K562 (cell line): ENCODE measurements around the gene LHX5. TPM values are rescaled to one million over a fixed set of nuclear protein-coding genes. Genes with fewer than 3 reads are reported as not detected.

Experiments used
- ATAC-seq: fragments of 200-7000 bp; cut with Tn5 transposase; 3 replicates; pipeline ENCODE4 v1.9.1; 2020; ENCODE audit warnings: moderate library complexity
- BruUV-seq: library from RNA; stranded (reverse); fragments of 400-500 nt; replicated peaks from 2 replicates; lab custom pipeline; 2021; lab: Mats Ljungman, UMichigan
- CTCF ChIA-PET: fragments of 300-600 bp; formaldehyde crosslinking; extraction: SDS; loops from one replicate; lab custom pipeline; 2021; ENCODE audit warnings: low intra/inter-chr PET ratio; lab: Yijun Ruan, JAX
- POLR2A ChIA-PET: fragments of 300-600, 350-650 bp; sonication (Branson Sonifier 250); formaldehyde crosslinking; extraction: SDS; loops from one replicate; lab custom pipeline; 2021; ENCODE audit warnings: antibody characterized with exemption, inconsistent platforms; lab: Yijun Ruan, JAX
- DNase-seq, 4 experiments: peaks; one replicate each; pipeline versions ENCODE4 v3.0.0 to v3.0.0-alpha.2; 2011 to 2018; ENCODE audit warnings: low spot score in 3 of 4, mixed read lengths in 3 of 4; ENCODE audit errors: extremely low read depth in 1 of 4
- FAIRE-seq: peaks from 2 replicates; lab custom pipeline; 2011; peaks lifted over from hg19 to GRCh38; lab: Jason Lieb, UNC
- H2AFZ ChIP-seq: 2 replicates; pipeline ENCODE4 v1.6.0; 2011; ENCODE audit warnings: low read depth, low read length, control low read depth, inconsistent platforms
- H3K27ac ChIP-seq: fragments of 200-600 bp; 3 replicates; pipeline ENCODE4 v1.8.0; 2011; ENCODE audit warnings: low read depth, mild to moderate bottlenecking, control low read depth, inconsistent platforms, low read length, moderate library complexity, mixed read lengths; ENCODE audit errors: extremely low read depth
- H3K27me3 ChIP-seq, 2 experiments: fragments of 300-600 bp in 1 of 2; 2 replicates in 1 of 2; 3 replicates in 1 of 2; pipeline versions ENCODE4 v1.6.0 to v1.8.0; 2011; ENCODE audit warnings: inconsistent platforms in 2 of 2, low read length in 2 of 2, mild to moderate bottlenecking in 1 of 2, mixed read lengths in 1 of 2, moderate library complexity in 1 of 2; ENCODE audit not compliant: control insufficient read depth in 2 of 2, insufficient read depth in 2 of 2
- H3K36me3 ChIP-seq: fragments of 300-600 bp; 3 replicates; pipeline ENCODE4 v1.8.0; 2011; ENCODE audit warnings: mild to moderate bottlenecking, low read length, inconsistent platforms; ENCODE audit not compliant: control insufficient read depth, insufficient read depth
- H3K4me1 ChIP-seq, 2 experiments: fragments of 200-600 bp in 1 of 2; replicated peaks in 1 of 2; 2 replicates in 1 of 2; 3 replicates in 1 of 2; pipeline versions ENCODE4 v1.5.1 to v1.8.0; 2011; ENCODE audit warnings: inconsistent platforms in 2 of 2, low read length in 2 of 2, mild to moderate bottlenecking in 1 of 2, mixed read lengths in 1 of 2, moderate library complexity in 1 of 2; ENCODE audit not compliant: control insufficient read depth in 2 of 2, insufficient read depth in 2 of 2
- H3K4me2 ChIP-seq: 2 replicates; pipeline ENCODE4 v1.6.1; 2011; ENCODE audit warnings: low read length, control low read depth, inconsistent platforms, mixed read lengths; ENCODE audit not compliant: insufficient read depth
- H3K4me3 ChIP-seq: fragments of 200-600 bp; sonication (generic), shearing (Covaris generic); 2 replicates; pipeline ENCODE4 v1.5.1; 2016; ENCODE audit warnings: control low read depth, inconsistent platforms
- H3K79me2 ChIP-seq: fragments of 200-600 bp; 3 replicates; pipeline ENCODE4 v1.8.0; 2011; ENCODE audit warnings: low read length, inconsistent platforms; ENCODE audit not compliant: control insufficient read depth, insufficient read depth
- H3K9ac ChIP-seq, 2 experiments: 2 replicates each; pipeline versions ENCODE4 v1.6.0 to v1.6.1; 2011; ENCODE audit warnings: low read depth in 2 of 2, low read length in 2 of 2, control low read depth in 1 of 2, inconsistent platforms in 1 of 2, mild to moderate bottlenecking in 1 of 2, mixed read lengths in 1 of 2; ENCODE audit not compliant: insufficient read depth in 1 of 2
- H3K9me1 ChIP-seq: one replicate; pipeline ENCODE4 v1.6.0; 2011; ENCODE audit warnings: inconsistent platforms, mild to moderate bottlenecking, low read length, moderate library complexity; ENCODE audit not compliant: control insufficient read depth, insufficient read depth
- H3K9me3 ChIP-seq: replicated peaks from 2 replicates; pipeline ENCODE4 v1.5.1; 2011; ENCODE audit warnings: low read depth, low read length, inconsistent platforms; ENCODE audit not compliant: control insufficient read depth, insufficient read depth
- H4K20me1 ChIP-seq: replicated peaks from 2 replicates; pipeline ENCODE4 v1.6.1; 2011; ENCODE audit warnings: low read length, inconsistent platforms, mixed read lengths; ENCODE audit not compliant: control insufficient read depth, insufficient read depth
- AFF1 ChIP-seq, 2 experiments: fragments of 450-650 bp; IDR thresholded peaks; 2 replicates each; pipeline ENCODE4 v1.6.1; 2018; ENCODE audit warnings: mild to moderate bottlenecking in 2 of 2, low read depth in 1 of 2; ENCODE audit not compliant: partially characterized antibody in 2 of 2
- CBFB ChIP-seq: sonication (generic); formaldehyde crosslinking; IDR thresholded peaks from 2 replicates; pipeline ENCODE4 v1.4.0; 2020; ENCODE audit warnings: mild to moderate bottlenecking, missing genetic modification reagents
- EP300 ChIP-seq: IDR thresholded peaks from 2 replicates; pipeline ENCODE4 v1.6.1; 2012; ENCODE audit warnings: low read length, improper control_type of control experiment
- RFX1 ChIP-seq: fragments of 450-650 bp; IDR thresholded peaks from 2 replicates; pipeline ENCODE4 v1.6.1; 2016; ENCODE audit warnings: mild to moderate bottlenecking, moderate library complexity
- TCF7 ChIP-seq: sonication (generic); IDR thresholded peaks from 2 replicates; pipeline ENCODE4 v1.6.1; 2016; ENCODE audit warnings: antibody characterized with exemption, borderline replicate concordance
- ZNF134 ChIP-seq: fragments of 250-450 bp; sonication (Bioruptor Pico); conservative IDR thresholded peaks from 2 replicates; pipeline ENCODE4 v1.4.0; 2020
- WGBS: fragments of 100-300 bp; shearing (Covaris generic); methylation state at CpG from one replicate; pipeline ENCODE4 v1.1.6; 2016; ENCODE audit warnings: low coverage, mixed read lengths; ENCODE audit not compliant: insufficient coverage; ENCODE audit errors: missing lambda C conversion rate; 5-methylcytosine and 5-hydroxymethylcytosine counted together
- in situ Hi-C: fragments of 300-500 bp; cut with MboI; formaldehyde crosslinking; loops from 4 replicates; pipeline ENCODE4 v1.15.0; 2018; ENCODE audit warnings: inconsistent platforms, mixed read lengths
- intact Hi-C: fragments of 100-400 bp; cut with micrococcal nuclease; formaldehyde crosslinking; loops from 2 replicates; pipeline ENCODE4 v1.14.2; 2022
- polyA plus RNA-seq, 8 experiments: library from polyadenylated mRNA; depleted of rRNA in 4 of 8; stranded (reverse) in 5 of 8; unstranded in 3 of 8; fragments of >200 nt; fragmentation: Nextera tagmentation in 2 of 8; fragmentation: Illumina TruSeq in 1 of 8; extraction: Ambion mirVana in 2 of 8; extraction: Trizol in 1 of 8; gene quantifications; 2 replicates each; pipeline versions ENCODE4 v1.2.1 to v1.2.3, GENCODE V29; 2011 to 2014; ENCODE audit warnings: inconsistent platforms in 1 of 8, missing spikeins in 1 of 8
- total RNA-seq, 7 experiments: library from RNA; depleted of rRNA in 6 of 7; stranded (reverse); fragments of >200 nt in 6 of 7; fragmentation: Illumina TruSeq in 2 of 7; extraction: Trizol in 2 of 7; gene quantifications; 2 replicates each; pipeline versions ENCODE4 v1.2.1 to v1.2.3, GENCODE V29; 2011 to 2021; ENCODE audit warnings: low replicate concordance in 1 of 7

The LHX5 gene
- total and polyA plus RNA-seq, 9 of the 15 experiments (the other 6 are each of a cell fraction or from before 2014, with no cell fraction given): 0.04 to 0.17 (median 0.05) TPM; not detected in 6

- TF ChIP-seq AFF1 (IDR thresholded peaks at IDR 0.05; ENCODE audit: low read depth in 1 of 2, partially characterized antibody in 2 of 2) (no peak), ZNF134 (CRISPR knock-in tag) (no peak), CBFB (CRISPR knock-in tag) (no peak), TCF7 (no peak)
- TF ChIP-seq, all 486 proteins: peak for 7
Measured at GRCh38 chr12:113504917-113505316, 33.2 kb upstream of the LHX5 start (continued).

- H3K4me1 ChIP-seq: no peaks in the 10 kb centered on the region
- CTCF ChIA-PET: no interaction called here
- ATAC-seq: no peak
- intact Hi-C loops: no loop called here
- under 1% methylated on average over 9 of the region's 9 CpGs for WGBS
- peaks cover 8% of the 10 kb centered on the region; the same call in 1 of the 2 replicates for H4K20me1 ChIP-seq
- DNase-seq: no peak
- H3K4me2 ChIP-seq: no peak overlapping the region
- H3K36me3 ChIP-seq: no peaks in the 10 kb centered on the region
- TF ChIP-seq EP300 (no peak), RFX1 (peak; percentile 50)
- no peak overlapping the region for H3K27ac ChIP-seq
- H3K79me2 ChIP-seq: no peaks in the 10 kb centered on the region
- FAIRE-seq: no peak
- peaks cover 8 to 43% of the 10 kb centered on the region in 2 experiments for H3K27me3 ChIP-seq
- no peak overlapping the region for H2AFZ ChIP-seq
- in situ Hi-C loops: no loop called here
- POLR2A ChIA-PET: interaction anchor here (0.7 kb wide), 1 partner anchor 15 kb away, joined by 3 read pairs; no protein-coding TSS in a partner anchor
- no TSS peak for BruUV-seq
- H3K9me1 ChIP-seq: no peaks in the 10 kb centered on the region
- H3K9me3 ChIP-seq: no peaks in the 10 kb centered on the region
- H3K9ac ChIP-seq: no peak overlapping the region
- no peak overlapping the region for H3K4me3 ChIP-seq
Measured at GRCh38 chr12:113500782-113501311, 29.2 kb upstream of the LHX5 start.
